Hindlimb muscle (tissue), 1 donor: ENCODE measurements around the gene TCF7L2. TPM values are rescaled to one million over a fixed set of nuclear protein-coding genes. Genes with fewer than 3 reads are reported as not detected.

ENCODE experiments used
- DNase-seq: peaks from one replicate; pipeline ENCODE4 v3.0.0-alpha.2; 2013
- polyA plus RNA-seq: library from polyadenylated mRNA; unstranded; fragments of 120-200 nt; gene quantifications from one replicate; pipeline ENCODE4 v1.2.1, GENCODE V29; 2013; ENCODE audit not compliant: insufficient read length

Gene TCF7L2
- polyA plus RNA-seq, 1 donor: 55.8 TPM

DNA sequence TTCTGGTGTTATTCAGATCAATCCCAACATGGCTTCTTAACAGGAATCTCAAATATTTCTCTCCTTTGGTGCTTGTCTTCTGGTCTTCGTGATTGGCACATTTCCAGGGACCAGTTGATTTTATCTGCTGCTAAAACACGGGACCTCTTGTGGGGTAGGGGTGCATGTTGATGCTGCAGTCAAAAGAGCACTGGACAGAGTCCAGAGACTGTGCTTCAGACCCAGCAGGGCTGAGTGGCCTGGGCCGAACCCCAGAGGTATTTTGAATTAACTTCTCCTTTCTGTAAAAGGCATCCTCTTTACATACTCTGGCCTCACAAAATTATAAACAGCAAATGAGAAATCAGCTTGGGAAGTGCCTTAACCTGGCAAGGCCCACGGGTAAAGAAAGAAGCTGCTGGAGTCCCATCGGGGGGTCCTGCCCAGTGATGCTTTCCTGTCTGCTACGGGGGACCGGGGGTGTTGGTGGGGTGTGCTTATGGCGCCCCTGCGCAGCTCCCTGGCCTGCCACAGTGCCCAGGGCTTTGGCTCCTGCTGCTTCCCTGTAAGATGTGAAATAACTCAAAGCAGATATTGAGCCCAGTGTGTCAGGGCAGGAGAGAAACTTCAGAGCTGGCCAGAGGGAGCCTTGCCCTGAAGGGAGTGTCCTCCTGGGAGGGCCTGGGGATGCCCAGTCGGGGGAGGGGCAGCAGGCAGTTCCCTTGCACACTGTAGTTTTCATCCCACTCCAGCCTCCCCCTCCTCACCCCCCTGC, 230.5 kb downstream of the TCF7L2 start:
- DNase-seq: no peak

DNA sequence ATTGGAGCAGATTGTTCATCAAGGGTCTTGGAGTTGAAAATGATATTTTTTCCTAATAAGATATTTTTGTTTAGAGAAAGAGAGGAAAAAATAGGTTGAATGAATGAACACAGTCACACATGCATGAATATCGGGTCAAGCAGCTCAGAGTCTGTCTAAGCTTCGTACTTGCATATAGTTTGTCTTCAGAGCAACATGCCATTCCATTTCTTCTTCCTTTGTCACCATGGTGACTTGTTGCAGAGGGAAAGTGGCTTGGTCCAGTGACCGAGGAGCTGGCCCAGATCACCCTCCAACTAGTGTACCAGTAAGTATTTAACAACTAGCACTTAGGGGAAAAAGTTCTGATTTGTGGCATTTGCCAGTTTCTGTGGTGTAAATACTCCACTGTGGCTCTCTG, 232.1 kb downstream of the TCF7L2 start:
- no peak for DNase-seq

DNA sequence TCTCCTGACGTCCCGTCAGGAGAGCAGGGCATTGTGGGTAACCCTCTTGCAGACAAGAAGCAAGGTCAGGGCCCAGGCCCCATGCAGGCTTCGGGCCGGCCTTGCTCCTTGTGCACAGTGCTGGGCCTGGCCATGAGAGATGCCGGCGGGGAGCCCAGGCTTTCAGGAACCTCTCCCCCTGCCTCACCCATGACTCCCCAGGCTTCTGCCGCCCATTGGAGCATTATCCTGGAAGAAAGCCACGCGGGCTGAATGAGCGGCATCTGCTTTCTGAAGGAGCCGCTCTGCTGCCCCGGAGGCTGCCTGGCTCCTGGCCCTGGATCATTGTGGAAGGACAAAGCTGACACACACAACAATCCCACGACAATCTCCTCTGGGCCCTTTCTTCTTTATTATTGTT, 233.5 kb downstream of the TCF7L2 start:
- no peak for DNase-seq

DNA sequence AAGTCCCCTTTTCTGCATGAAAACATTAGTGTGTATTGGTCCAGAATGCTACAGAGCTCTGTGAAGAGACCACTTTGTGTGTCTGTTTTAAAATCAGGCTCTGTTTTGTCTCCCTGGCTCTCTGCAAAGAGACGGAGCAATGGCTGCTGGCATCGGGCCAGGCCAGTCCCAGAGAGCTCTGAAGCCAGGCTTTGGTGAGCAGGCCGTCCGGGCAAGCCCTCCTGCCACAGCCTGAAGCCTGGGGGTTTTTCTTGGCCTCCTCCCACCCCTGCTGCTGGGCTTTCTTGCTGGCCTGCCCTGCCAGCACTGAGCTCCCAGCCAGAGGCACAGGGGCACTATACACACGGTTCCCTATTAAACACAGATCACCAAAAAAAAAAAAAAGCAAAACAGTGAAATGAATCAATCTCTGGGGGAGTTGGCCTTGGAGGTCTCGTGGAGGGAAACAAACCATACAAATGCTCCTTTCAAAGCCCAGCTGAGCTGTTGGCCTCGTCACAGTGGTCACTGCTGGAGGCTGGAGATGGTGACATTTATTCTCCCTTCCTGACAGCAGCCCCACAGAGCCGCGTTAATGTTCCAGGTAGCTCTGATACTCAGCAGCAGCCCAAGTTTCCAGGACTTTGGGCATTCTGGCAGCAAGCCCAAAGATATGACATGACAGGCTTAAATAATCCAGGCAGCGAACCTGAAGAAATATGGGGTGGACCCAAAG, 237.2 kb downstream of the TCF7L2 start:
- no peak for DNase-seq

DNA sequence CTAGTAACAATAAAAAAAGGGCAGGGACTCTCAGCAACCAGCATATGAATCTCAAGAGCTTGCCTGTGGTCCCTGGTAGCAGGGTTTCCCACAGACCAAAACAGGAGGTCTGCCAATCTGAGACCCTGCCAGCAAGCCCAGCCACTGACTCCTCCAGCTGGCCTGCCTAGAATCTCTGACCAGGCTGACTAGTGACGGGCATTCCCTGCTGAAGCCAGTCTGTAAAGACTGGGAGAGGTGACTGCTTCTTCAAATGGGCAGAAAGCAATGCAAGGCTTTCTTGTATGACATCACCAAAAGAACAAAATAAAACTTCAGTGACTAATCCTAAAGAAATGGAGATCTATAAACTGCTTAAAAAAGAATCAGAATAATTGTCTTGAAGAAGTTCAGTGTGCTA, 249.4 kb downstream of the TCF7L2 start:
- no peak for DNase-seq

DNA sequence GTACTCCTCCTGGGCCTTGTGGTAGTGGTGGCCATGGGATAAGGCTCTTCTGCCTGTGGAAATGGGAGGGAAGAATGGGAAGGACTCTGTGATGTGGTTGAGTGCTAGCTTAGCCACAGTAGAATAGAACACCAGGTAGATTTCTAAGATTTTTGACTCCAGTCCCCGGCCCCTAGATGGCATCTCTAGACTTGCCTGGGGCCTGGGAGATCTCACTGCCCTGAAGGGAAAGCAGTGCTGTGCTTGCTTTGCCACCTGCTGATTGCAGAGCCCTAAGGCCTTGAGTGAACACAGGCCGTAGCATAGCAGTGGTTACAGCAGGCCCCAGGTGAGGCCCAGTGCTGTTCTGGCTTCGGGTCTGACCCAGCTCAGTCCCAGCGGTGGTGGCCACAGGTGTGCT, 252.0 kb downstream of the TCF7L2 start:
- DNase-seq: no peak

DNA sequence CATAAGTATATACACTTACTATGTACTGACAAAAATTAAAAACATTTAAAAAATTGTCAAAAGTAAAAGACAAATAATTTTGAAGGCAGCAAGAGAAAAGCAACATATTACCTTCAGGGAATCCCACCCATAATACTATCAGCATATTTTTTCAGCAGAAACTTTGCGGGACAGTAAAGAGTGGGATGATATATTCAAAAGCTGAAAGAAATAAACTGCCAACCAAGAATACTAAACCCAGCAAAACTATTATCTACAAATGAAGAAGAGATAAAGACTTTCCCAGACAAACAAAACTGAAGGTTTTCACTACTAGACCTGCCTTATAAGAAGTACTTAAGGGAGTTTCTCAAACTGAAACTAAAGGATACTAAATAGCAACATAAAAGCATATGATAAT, 257.9 kb downstream of the TCF7L2 start:
- DNase-seq: no peak

DNA sequence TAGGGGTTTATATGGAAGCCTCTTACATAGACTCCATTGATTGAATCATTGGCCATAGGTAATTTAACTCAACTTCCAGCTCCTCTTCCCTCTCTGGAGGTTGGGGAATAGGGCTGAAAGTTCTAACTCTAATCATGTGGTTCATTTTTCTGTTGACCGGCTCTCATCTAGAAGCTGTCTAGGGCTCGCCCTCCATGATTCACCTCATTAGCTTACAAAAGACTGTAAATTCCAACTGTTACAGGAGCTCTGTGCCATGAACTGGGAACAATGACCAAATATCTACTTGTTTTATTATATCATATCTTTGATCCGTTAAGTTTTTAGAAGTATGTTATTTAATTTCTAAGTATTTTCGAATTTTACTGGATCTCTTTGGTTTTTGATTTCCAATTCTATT, 263.0 kb downstream of the TCF7L2 start:
- no peak for DNase-seq

DNA sequence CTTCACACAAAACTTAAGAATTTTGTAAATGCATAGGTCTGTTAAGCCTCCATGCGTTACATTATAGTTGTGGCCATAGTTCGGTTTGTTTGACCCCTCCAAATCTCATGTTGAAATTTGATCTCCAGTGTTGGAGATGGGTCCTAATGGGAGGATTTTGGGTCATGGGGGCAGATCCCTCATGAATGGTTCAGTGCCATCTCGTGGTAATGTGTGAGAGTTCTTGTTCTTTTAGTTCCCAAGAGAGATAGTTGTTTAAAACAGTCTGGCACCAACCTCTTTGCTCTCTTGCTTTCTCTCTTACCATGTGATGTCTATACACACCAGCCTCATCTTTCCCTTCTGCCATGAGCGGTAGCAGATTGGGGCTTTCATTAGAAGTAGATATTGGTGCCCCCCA, 264.3 kb downstream of the TCF7L2 start:
- DNase-seq: no peak

DNA sequence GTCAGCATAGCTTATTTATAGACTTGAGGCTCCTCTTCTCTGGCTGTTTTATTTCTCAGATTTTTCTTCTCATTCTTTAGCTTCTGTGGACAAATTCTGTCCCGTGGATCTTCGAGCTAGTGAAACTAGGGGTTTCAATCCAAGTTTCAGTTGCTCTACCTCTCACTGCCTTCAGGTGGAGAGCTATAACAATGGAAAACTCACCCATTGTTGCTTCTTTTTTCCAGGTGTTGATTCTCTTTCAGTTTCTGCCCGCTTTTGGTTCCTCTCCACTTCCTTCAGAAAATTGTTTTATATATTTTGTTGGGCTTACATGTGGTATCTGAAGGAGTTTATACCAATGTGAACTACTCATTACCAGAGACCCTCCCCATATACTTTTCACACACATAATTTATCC, 266.1 kb downstream of the TCF7L2 start:
- DNase-seq: no peak
